ENCODE measurements around the gene PARL. TPM values are rescaled to one million over a fixed set of nuclear protein-coding genes. Genes with fewer than 3 reads are reported as not detected.

The PARL gene
- total and polyA plus RNA-seq, 2 of the 13 experiments (the other 11 are each of a cell fraction or from before 2014, with no cell fraction given): 46.3 to 58.6 TPM

DNA sequence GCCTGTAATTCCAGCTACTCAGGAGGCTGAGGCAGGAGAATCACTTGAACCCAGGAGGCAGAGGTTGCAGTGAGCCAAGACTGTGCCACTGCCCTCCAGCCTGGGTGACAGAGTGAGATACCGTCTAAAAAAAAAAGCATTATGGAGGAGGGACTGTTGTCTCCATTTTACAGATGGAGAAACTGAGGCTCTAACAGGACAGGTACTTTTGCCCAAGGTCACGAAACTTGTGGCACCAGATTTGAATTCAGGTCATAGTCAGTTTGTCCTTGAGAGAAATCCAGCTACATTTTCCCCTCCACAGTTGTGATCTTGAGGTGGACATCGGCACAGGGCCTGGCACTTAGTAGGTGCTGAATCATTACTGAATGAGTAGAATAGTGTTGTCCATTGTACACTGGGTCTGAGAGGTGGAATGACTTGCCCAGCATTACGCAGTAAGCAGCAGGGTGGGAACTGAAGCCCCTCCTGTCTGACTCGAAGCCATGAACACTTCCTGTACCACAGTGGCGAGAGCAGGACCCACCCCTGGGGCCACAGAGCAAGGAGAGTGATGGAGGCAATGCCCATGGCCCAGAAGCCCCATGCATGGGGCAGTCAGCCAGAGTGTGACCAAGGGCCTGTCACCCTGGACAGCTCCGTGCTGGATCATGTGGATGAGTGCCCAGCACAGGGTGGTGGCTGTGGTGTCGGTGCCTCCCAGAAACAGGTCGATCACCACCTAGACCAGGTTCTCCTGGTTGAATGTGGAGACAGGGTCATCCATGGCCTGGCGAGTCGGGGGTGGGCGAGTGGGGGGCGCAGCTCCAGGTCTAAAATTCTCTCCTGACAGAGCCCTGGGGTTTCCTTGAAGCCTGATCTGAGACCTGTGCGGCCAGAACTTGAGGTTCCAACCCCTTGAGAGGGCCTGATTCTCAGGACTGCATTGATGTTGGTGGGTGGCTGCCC, 20.4 kb upstream of the PARL start (continued):
- no peak for TF ChIP-seq ISX (CRISPR knock-in tag; conservative IDR thresholded peaks at IDR 0.05)
- no peak for TF ChIP-seq U2AF2 (IDR thresholded peaks at IDR 0.05; ENCODE audit: low read depth, low read length)

DNA sequence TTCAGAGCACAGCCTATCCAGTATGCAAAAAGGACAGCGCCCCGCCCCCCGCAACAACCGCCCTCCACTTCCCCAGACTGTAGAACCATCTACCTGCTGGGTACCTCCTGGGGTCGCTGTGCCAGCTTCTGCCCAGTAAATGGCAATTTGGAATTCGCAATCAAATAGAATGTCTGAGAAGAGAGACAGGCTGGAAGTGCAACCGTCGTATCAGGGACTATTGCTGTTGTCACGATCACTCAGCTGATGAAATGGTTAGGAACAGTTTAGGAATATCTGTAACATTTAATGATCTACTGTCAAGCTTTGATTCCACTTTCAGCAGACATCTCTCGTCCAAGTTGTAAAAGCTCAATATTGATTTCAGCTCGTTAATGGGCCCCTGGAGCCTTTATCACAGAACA, 13.3 kb upstream of the PARL start:
- H3K27me3 ChIP-seq (ENCODE audit: control insufficient read depth in 1 of 2, insufficient read depth in 2 of 2, low read length in 2 of 2): peaks cover 0 to 14% of the 10 kb centered on the region in 2 experiments; a peak in 1 of 5 replicates
- H4K20me1 ChIP-seq (ENCODE audit: insufficient read depth, low read length): no peaks in the 10 kb centered on the region
- TF ChIP-seq, protein P1, sequence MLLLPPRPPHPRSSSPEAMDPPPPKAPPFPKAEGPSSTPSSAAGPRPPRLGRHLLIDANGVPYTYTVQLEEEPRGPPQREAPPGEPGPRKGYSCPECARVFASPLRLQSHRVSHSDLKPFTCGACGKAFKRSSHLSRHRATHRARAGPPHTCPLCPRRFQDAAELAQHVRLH (CRISPR knock-in tag; IDR thresholded peaks at IDR 0.05; ENCODE audit: borderline replicate concordance, low read depth): no peak
- TF ChIP-seq PAF1 (CRISPR knock-in tag; IDR thresholded peaks at IDR 0.05) (no peak), ZNF710 (CRISPR knock-in tag; IDR thresholded peaks at IDR 0.05; ENCODE audit: borderline replicate concordance) (no peak), XBP1 (CRISPR knock-in tag; IDR thresholded peaks at IDR 0.05) (no peak), ZNF569 (CRISPR knock-in tag; IDR thresholded peaks at IDR 0.05; ENCODE audit: borderline replicate concordance) (no peak), ZKSCAN5 (CRISPR knock-in tag; IDR thresholded peaks at IDR 0.05) (no peak), ZFP36L1 (CRISPR knock-in tag; IDR thresholded peaks at IDR 0.05) (no peak), ZGPAT (CRISPR knock-in tag; IDR thresholded peaks at IDR 0.05) (no peak), TAF15 (IDR thresholded peaks at IDR 0.05; ENCODE audit: low read depth, low read length, poor library complexity, severe bottlenecking) (no peak)
- TF ChIP-seq, protein P2, sequence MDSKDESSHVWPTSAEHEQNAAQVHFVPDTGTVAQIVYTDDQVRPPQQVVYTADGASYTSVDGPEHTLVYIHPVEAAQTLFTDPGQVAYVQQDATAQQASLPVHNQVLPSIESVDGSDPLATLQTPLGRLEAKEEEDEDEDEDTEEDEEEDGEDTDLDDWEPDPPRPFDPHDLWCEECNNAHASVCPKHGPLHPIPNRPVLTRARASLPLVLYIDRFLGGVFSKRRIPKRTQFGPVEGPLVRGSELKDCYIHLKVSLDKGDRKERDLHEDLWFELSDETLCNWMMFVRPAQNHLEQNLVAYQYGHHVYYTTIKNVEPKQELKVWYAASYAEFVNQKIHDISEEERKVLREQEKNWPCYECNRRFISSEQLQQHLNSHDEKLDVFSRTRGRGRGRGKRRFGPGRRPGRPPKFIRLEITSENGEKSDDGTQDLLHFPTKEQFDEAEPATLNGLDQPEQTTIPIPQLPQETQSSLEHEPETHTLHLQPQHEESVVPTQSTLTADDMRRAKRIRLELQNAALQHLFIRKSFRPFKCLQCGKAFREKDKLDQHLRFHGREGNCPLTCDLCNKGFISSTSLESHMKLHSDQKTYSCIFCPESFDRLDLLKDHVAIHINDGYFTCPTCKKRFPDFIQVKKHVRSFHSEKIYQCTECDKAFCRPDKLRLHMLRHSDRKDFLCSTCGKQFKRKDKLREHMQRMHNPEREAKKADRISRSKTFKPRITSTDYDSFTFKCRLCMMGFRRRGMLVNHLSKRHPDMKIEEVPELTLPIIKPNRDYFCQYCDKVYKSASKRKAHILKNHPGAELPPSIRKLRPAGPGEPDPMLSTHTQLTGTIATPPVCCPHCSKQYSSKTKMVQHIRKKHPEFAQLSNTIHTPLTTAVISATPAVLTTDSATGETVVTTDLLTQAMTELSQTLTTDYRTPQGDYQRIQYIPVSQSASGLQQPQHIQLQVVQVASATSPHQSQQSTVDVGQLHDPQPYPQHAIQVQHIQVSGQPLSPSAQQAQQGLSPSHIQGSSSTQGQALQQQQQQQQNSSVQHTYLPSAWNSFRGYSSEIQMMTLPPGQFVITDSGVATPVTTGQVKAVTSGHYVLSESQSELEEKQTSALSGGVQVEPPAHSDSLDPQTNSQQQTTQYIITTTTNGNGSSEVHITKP (CRISPR knock-in tag; IDR thresholded peaks at IDR 0.05; ENCODE audit: low read depth): no peak
- no peaks in the 10 kb centered on the region for H3K79me2 ChIP-seq (ENCODE audit: insufficient read depth, low read length)
- peaks cover 27% of the 10 kb centered on the region for H3K4me1 ChIP-seq (ENCODE audit: insufficient read depth, low read length)
- no peak overlapping the region for H3K4me3 ChIP-seq (replicated peaks in 1 of 3; ENCODE audit: insufficient read depth in 1 of 3, low read depth in 2 of 3, low read length in 3 of 3)
- DNase-seq (ENCODE audit: low spot score) (no peak), FAIRE-seq (no peak), ATAC-seq (no peak)
- H3K9ac ChIP-seq (ENCODE audit: insufficient read depth, low read depth, low read length): no peak overlapping the region
- no TSS peak for BruUV-seq (replicated peaks)
- no peak overlapping the region for H3K27ac ChIP-seq (ENCODE audit: extremely low read length, insufficient read depth, low read length)
- in situ Hi-C loops (cut with HindIII; ENCODE audit: extremely low pct_ligation_motif_present, low pct_unique_long_range_greater_than_20kb): loop anchor here (5.0 to 25.0 kb wide), 3 partner anchors 119 to 334 kb away; partner anchors contain the start of genes ABCC5 and EIF2B5
- CTCF ChIA-PET (ENCODE audit: low intra/inter-chr PET ratio, low total read pairs): no interaction called here
- POLR2A ChIA-PET: interaction anchor here (1.8 kb wide), 1 partner anchor 14 kb away, joined by 5 read pairs; no protein-coding TSS in a partner anchor
- no peak overlapping the region for H3K4me2 ChIP-seq (ENCODE audit: low read depth, low read length)
- H3K36me3 ChIP-seq (replicated peaks in 1 of 2; ENCODE audit: control insufficient read depth in 1 of 2, insufficient read depth in 2 of 2, low read length in 2 of 2): no peaks in the 10 kb centered on the region
- 58% methylated on average over 11 of the region's 11 CpGs for WGBS (ENCODE audit: low lambda C conversion rate)
- H3K9me3 ChIP-seq (ENCODE audit: low read length): no peaks in the 10 kb centered on the region
- intact Hi-C loops (cut with micrococcal nuclease; ENCODE audit: unreplicated experiment): loop anchor here (5.0 kb wide), 2 partner anchors 344 to 389 kb away; no protein-coding TSS in a partner anchor
- no peak overlapping the region for H2AFZ ChIP-seq (ENCODE audit: low read length)

All from HepG2 (cell line).